ENCODE results near the gene MYADML2.
"Not testable (repeated sequence)": the region's sequence is repeated elsewhere in the genome, so short reads cannot be mapped to it uniquely, and the experiment has no call there.

Gene MYADML2

GRCh38 chr17:81921996-81922565 lies 25.0 kb downstream of the MYADML2 start:
- no peak for TF ChIP-seq CTCF (IDR thresholded peaks at IDR 0.05; ENCODE audit: low read depth, low read length)
- DNase-seq (ENCODE audit: extremely low read depth, low read depth): no peak

DNA sequence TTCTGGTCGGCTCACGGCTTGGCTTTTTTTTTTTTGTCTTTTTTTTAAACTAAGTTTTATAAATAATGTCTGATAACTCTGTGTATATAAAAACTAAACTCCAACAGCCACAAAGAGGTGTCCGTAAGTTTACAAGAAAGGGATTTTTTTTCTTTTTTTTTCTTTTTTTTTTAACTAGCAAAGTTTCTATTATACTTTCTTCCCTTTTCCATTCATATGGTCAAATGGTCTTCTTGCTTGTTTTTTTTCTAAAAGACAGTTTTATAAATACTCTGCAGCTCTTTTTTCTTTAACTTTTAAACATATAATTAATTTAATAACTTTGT lies 25.5 kb downstream of the MYADML2 start:
- no peak for DNase-seq (ENCODE audit: extremely low read depth, low read depth)
- no peak for TF ChIP-seq CTCF (IDR thresholded peaks at IDR 0.05; ENCODE audit: low read depth, low read length)

- TF ChIP-seq CTCF (IDR thresholded peaks at IDR 0.05; ENCODE audit: low read depth, low read length): no peak
Measured at GRCh38 chr17:81920612-81921536, 26.2 kb downstream of the MYADML2 start.

DNA sequence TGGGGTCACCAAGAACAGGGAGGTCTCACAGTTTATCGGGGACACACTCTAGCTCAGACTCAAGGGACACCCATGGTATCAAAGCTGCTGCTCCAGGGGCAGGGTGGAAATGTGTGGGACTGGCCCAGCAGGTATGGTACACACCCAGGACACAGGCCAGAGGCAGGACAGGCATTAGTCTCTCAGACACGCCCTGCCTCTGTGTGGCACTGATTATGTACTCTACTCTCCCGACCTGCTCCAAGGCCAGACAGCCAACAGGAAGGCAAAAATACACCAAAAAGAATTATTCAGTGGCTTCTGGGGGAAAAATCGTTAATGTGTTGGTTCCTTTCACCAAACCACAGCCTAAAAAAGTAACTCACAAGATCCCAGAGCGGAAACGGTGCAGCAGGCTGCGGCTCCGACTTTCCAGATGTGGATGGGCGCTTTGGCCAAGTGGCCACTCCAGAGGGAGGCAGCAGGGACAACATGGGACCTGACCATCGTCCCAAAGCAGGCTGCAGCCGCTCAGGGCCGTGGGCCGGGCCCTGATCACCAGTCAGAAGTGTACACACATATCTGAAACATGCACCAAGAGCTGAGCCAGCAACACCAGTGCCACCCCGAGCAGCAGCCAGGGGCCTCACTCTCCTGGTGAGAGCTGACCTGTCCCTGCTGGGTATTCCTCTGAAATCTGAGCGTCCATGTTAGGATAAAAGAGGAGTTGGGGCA lies 28.0 kb downstream of the MYADML2 start:
- no peak for DNase-seq (ENCODE audit: extremely low read depth, low read depth)
- no peak for TF ChIP-seq CTCF (IDR thresholded peaks at IDR 0.05; ENCODE audit: low read depth, low read length)

More at GRCh38 chr17:81920612-81921536, 26.2 kb downstream of the MYADML2 start:
- DNase-seq (ENCODE audit: extremely low read depth, low read depth): no peak

DNA sequence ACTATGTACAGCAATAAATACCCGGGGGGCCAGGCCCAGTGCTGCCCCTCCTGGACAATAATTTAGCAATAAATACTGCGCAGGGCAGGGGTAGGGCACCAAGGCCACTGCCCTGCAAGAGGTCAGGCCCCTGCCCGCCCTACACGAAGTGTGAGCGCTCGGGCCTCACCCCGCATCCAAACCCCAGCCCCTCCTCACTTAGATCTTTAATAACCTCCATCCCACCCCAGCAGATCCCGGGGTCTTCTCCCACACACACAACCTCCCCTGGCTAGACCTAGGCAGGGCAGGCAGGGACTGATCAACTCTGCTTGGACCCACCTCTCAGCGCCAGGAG lies 28.7 kb downstream of the MYADML2 start:
- DNase-seq (ENCODE audit: extremely low read depth, low read depth): not testable (repeated sequence)

DNA sequence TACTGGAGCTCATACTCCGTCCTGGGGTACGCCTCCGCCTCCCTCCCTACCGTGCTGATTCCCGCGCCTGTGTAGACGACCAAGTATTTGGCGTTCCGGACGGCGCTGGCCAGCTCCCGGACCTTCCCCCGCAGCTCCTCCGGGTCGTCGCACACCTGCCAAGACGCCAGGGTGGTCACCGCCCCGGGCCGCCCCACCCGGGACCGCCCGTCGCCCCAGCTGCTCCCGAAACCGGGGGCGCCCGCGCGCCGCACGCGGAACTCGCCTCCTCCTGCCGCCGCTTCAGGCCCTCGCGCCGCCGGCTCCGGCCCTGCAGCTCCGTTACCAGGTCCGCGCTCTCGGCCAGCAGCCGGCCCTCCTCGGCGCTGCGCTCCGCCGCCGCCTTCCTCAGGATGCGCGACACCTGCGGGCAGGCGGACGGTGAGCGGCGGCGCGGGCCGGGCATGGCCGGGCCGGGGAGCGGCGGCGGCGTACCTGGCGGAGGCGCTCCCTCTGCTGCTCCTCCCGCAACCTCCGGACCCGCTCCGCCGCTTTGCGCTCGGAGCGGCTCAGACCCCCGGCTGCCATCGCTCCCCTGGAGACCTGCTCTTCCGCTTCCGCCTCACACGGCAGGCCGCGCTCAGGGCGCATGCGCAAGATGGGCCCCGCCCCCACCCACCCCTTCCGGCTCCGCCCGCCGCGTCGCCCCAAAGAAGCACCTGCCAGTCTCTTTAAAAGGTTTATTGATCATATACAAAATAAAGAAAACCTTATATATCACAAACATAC lies 29.3 kb downstream of the MYADML2 start, which contains the start of gene SIRT7:
Gene SIRT7 (minus strand): TSS at position 612 of the 768 bp plus-strand sequence. CDS start 45 bp downstream, at position 567.
- no peak for DNase-seq (ENCODE audit: extremely low read depth, low read depth)
- no peak for TF ChIP-seq CTCF (IDR thresholded peaks at IDR 0.05; ENCODE audit: low read depth, low read length)

GRCh38 chr17:81916234-81917001 lies 30.6 kb downstream of the MYADML2 start:
- TF ChIP-seq CTCF (IDR thresholded peaks at IDR 0.05; ENCODE audit: low read depth, low read length): no peak
- no peak for DNase-seq (ENCODE audit: extremely low read depth, low read depth)

Data from AG09319 (cell line).